Neural cell (in vitro differentiated cells): Measurements from ENCODE around the gene ZNF618.

ENCODE experiments used
- CTCF ChIP-seq: fragments of 450-650 bp; IDR thresholded peaks from 2 replicates; pipeline ENCODE4 v1.5.1; 2014; ENCODE audit warnings: antibody characterized with exemption, mild to moderate bottlenecking, moderate library complexity; ENCODE audit not compliant: poor library complexity, severe bottlenecking
- EP300 ChIP-seq: fragments of 450-650 bp; conservative IDR thresholded peaks from 2 replicates; pipeline ENCODE4 v1.6.1; 2014; ENCODE audit warnings: antibody characterized with exemption, mild to moderate bottlenecking, moderate library complexity; ENCODE audit not compliant: poor library complexity, severe bottlenecking
- EZH2 ChIP-seq: fragments of 200-600, 300-800 bp; shearing (Covaris generic), sonication (generic); IDR thresholded peaks from 2 replicates; pipeline ENCODE4 v1.6.1; 2014; ENCODE audit warnings: antibody characterized with exemption, low read length, borderline replicate concordance, mild to moderate bottlenecking; ENCODE audit not compliant: insufficient read depth, poor library complexity, severe bottlenecking
- MXI1 ChIP-seq: fragments of 450-650 bp; conservative IDR thresholded peaks from 2 replicates; pipeline ENCODE4 v1.6.1; 2014; ENCODE audit warnings: antibody characterized with exemption, mild to moderate bottlenecking; ENCODE audit not compliant: poor library complexity, severe bottlenecking
- POLR2AphosphoS5 ChIP-seq: IDR thresholded peaks from 2 replicates; pipeline ENCODE4 v1.6.1; 2012
- REST ChIP-seq: IDR thresholded peaks from 2 replicates; pipeline ENCODE4 v1.6.1; 2012; ENCODE audit warnings: borderline replicate concordance
- TAF1 ChIP-seq: IDR thresholded peaks from 2 replicates; pipeline ENCODE4 v1.6.1; 2012; ENCODE audit warnings: low read depth

- TF ChIP-seq CTCF = no peak
- no peak for TF ChIP-seq REST
- TF ChIP-seq TAF1 = no peak
- no peak for TF ChIP-seq POLR2AphosphoS5
- TF ChIP-seq EP300 = no peak
- no peak for TF ChIP-seq EZH2
- no peak for TF ChIP-seq MXI1
Observed at GRCh38 chr9:114001794-114002261, 125.7 kb downstream of the ZNF618 start.
